IgD-negative memory B cell (primary cell): Measurements from ENCODE around the gene RRN3. TPM values are rescaled to one million over a fixed set of nuclear protein-coding genes. Genes with fewer than 3 reads are reported as not detected.
A peak's percentile ranks its signal among the peaks of the same experiment; 100 is the strongest.
"Not testable (repeated sequence)": the region's sequence is repeated elsewhere in the genome, so short reads cannot be mapped to it uniquely, and the experiment has no call there.

ENCODE experiments used
- H3K27ac Mint-ChIP-seq, 3 donors: one replicate each; pipeline ENCODE4 v1.8.0; 2020 to 2022; ENCODE audit warnings: mild to moderate bottlenecking in 3 of 3, mixed read lengths in 3 of 3, moderate library complexity in 1 of 3
- H3K27me3 Mint-ChIP-seq: one replicate; pipeline ENCODE4 v1.8.0; 2021; ENCODE audit warnings: mixed read lengths
- H3K36me3 Mint-ChIP-seq: one replicate; pipeline ENCODE4 v1.8.0; 2020; ENCODE audit warnings: mild to moderate bottlenecking, mixed read lengths
- H3K4me1 Mint-ChIP-seq, 3 donors: one replicate each; pipeline ENCODE4 v1.8.0; 2020 to 2022; ENCODE audit warnings: mixed read lengths in 3 of 3, mild to moderate bottlenecking in 1 of 3
- H3K4me3 Mint-ChIP-seq, 4 donors: one replicate each; pipeline ENCODE4 v1.8.0; 2020 to 2022; ENCODE audit warnings: mild to moderate bottlenecking in 4 of 4, mixed read lengths in 4 of 4, moderate library complexity in 3 of 4
- H3K9me3 Mint-ChIP-seq, 3 donors: one replicate each; pipeline ENCODE4 v1.8.0; 2020 to 2021; ENCODE audit warnings: mixed read lengths in 3 of 3, mild to moderate bottlenecking in 1 of 3
- polyA plus RNA-seq: library from polyadenylated mRNA; unstranded; fragments of 300-500 nt; fragmentation: Illumina TruSeq; gene quantifications from one replicate; pipeline ENCODE4 v1.2.3, GENCODE V29; 2021

The RRN3 gene
- polyA plus RNA-seq, 1 donor from 2014 or later: 26.1 TPM

DNA sequence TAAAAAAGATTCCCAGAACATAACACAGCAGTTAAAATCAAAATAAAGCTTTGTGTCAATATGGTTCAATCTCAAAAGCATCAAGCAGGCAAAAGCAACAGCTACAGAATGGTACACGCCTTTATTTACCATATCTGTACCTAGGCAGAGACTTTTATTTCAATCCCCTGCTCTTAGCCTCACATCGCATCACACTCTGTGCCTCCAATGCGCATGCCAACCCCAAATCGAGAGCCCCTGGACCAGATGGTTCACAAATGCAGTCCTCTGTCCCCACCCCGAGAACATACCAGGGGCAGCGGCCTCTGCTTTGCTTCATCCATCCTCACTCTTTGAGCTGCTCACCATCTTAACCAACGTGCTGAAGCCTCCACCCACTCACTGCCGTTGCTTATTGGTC lies 27.4 kb downstream of the RRN3 start:
- H3K27ac Mint-ChIP-seq, H3K36me3 Mint-ChIP-seq, H3K27me3 Mint-ChIP-seq, H3K4me1 Mint-ChIP-seq, H3K9me3 Mint-ChIP-seq, H3K4me3 Mint-ChIP-seq: not testable (repeated sequence)

DNA sequence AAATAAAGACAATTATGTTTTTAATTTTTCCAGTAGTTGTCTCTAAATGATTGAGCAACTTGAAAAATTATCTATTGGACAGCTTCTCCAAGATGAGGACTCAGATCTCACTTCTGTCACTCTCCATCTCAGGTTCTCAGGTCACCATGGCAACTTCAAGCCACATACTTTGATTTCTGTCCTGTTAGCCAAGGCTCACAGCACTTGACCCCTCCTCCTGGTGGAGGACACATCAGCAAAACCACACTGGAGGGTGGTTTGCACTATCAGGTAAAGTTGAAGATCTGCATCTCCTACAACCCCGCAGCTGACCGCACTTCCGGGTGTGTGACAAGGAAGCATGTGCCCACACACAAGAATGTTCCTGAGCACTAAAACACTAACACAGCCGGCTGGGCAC lies 28.1 kb downstream of the RRN3 start:
- H3K36me3 Mint-ChIP-seq, H3K9me3 Mint-ChIP-seq, H3K27me3 Mint-ChIP-seq, H3K4me1 Mint-ChIP-seq, H3K4me3 Mint-ChIP-seq, H3K27ac Mint-ChIP-seq: not testable (repeated sequence)

DNA sequence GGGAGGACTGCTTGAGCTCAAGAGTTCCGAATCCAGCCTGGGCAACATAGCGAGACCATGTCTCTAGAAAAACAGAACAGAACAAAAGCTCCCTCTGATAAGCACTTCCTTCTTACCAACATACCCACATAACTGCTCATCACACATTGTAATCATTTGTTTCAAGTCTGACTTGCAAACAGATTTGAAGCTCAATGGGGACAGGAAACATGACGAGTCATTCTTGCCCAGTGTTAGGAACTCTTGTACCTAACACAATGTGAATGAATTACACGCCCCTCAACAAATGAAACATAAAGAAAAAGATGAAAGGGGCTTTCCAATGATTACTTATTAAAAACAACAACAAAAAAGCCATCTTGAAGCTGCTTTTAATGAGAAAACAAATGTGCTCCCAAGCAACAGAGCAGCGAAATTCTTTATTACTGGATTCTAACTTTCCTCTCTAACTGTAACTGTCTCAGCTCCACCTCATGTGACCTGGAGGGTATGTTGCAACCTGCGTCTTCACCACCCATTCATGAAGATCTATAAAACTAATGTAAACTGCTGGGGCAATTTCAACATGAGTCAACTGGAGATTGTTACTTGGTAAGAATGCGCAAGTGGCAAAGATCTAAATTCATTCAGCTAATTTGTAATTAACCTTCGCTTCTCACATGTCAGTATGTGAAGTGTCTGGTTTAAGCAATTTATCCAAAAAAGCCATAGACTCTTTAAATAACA lies 31.8 kb downstream of the RRN3 start:
- H3K27me3 Mint-ChIP-seq, H3K4me3 Mint-ChIP-seq, H3K4me1 Mint-ChIP-seq, H3K36me3 Mint-ChIP-seq, H3K9me3 Mint-ChIP-seq: not testable (repeated sequence)
- H3K27ac Mint-ChIP-seq: peak overlapping the region in 1 of 3 donors; percentile 48

DNA sequence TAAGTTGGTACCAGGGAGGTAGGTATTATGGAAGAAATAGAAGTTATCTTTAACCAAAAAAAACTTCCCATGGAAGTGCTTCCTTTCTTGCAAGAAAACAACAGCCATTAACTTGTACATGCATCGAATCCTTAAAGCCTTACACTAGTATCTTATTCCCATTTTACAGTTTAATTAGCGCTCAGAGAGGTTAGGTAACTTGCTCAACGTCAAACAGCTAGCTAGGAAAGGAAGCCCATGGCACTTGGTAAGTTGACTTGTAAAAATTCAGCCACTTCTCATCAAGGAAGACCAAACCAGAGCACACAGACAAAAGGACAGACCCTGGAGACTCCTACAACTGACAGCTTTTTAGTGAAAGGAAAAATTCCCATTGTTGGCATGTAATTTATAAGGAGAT lies 34.7 kb downstream of the RRN3 start:
- no peaks in the 10 kb centered on the region for H3K36me3 Mint-ChIP-seq
- H3K4me3 Mint-ChIP-seq: peak overlapping the region in 1 of 4 donors; percentile 43
- no peaks in the 10 kb centered on the region for H3K27me3 Mint-ChIP-seq
- H3K9me3 Mint-ChIP-seq: no peaks in the 10 kb centered on the region
- H3K4me1 Mint-ChIP-seq: peaks cover 8 to 14% (median 9%) of the 10 kb centered on the region in 3 donors
- H3K27ac Mint-ChIP-seq: peak overlapping the region in 2 of 3 donors; percentile 18 to 39

DNA sequence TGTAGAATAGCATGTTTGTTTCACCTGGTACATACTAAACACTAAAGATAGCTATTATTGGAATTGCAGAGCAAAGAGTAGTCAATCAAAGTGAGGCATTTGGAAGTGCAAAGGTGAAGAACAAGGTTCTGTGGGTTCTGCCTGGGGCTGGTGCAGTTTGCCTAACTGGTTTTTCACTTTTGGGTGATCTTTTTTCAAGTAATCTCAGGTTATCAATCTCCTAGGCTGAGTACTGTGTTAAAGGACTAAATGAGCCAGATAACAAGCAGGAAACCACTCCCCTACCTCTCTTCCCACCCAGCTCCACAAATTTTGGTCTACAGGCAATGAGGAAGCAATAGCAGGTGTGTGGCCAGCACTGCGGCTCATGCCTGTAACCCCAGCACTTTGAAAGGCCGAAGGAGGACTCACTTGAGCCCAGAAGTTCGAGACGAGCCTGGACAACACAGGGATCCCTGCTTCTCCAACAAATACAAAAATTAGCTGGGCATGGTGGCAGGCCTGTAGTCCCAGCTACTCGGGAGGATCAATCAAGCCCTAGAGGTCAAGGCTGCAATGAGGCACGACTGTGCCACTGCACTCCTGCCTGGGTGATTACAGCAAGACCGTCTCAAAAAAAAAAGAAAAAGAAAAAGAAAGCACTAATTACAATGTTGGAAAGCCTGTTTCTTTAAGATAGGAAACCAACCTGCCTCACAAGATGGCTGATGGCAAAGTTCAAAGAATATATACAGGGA lies 36.2 kb downstream of the RRN3 start:
- H3K27ac Mint-ChIP-seq: no peak overlapping the region
- peak overlapping the region in 1 of 4 donors; percentile 43 for H3K4me3 Mint-ChIP-seq
- no peaks in the 10 kb centered on the region for H3K9me3 Mint-ChIP-seq
- H3K36me3 Mint-ChIP-seq: no peaks in the 10 kb centered on the region
- peaks cover 13 to 19% (median 15%) of the 10 kb centered on the region in 3 donors for H3K4me1 Mint-ChIP-seq
- H3K27me3 Mint-ChIP-seq: no peaks in the 10 kb centered on the region

DNA sequence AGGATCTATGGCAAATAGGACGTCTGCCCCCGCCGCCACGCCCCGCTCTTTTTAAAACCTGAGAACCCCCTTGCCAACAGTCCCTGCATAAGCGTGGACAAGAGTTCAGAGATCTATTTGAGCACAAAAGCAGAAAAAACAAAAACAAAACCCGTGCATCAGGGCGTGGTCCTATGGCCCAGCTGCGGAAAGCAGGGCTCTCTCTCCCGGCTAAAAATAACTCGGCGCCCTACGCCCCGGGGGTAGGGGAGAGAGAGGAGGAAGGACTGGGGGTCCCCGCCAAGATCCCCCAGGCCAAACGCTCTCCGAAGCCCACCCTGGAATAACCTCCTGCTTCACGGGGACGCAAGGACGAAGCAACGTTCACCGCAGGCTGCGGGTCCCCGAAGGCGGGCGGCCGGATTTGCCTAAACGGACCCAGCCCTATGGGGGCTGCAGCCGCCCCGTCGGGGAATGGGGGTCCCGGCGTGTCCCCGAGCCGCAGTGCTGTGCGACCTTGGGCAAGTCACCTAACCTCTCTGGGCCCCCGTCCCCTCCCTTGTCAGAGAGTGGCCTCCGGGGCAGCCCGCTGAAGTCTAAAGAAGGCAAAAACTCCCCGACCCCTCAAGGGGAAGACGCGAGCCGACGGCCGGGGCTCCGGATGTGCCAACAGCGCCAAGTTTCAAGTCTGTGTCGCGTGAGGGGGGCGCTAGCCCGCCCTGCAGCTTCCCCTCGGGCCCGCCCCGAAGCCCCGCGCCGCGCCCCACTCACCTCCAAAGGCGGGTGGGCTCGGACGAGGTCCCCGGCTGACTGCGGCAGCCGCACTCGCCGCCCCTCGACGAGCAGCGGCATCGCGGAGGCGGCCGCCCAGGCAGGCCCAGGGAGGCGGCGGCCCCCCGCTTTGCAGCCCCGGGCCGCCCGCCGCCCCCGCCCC lies 38.7 kb downstream of the RRN3 start:
- no peaks in the 10 kb centered on the region for H3K9me3 Mint-ChIP-seq
- H3K27me3 Mint-ChIP-seq: no peaks in the 10 kb centered on the region
- H3K4me3 Mint-ChIP-seq: peak overlapping the region; percentile 87 to 97 (median 93)
- H3K4me1 Mint-ChIP-seq: peaks cover 15 to 19% (median 15%) of the 10 kb centered on the region in 3 donors
- peak overlapping the region; percentile 66 to 96 (median 89) for H3K27ac Mint-ChIP-seq
- peaks cover 3% of the 10 kb centered on the region for H3K36me3 Mint-ChIP-seq

DNA sequence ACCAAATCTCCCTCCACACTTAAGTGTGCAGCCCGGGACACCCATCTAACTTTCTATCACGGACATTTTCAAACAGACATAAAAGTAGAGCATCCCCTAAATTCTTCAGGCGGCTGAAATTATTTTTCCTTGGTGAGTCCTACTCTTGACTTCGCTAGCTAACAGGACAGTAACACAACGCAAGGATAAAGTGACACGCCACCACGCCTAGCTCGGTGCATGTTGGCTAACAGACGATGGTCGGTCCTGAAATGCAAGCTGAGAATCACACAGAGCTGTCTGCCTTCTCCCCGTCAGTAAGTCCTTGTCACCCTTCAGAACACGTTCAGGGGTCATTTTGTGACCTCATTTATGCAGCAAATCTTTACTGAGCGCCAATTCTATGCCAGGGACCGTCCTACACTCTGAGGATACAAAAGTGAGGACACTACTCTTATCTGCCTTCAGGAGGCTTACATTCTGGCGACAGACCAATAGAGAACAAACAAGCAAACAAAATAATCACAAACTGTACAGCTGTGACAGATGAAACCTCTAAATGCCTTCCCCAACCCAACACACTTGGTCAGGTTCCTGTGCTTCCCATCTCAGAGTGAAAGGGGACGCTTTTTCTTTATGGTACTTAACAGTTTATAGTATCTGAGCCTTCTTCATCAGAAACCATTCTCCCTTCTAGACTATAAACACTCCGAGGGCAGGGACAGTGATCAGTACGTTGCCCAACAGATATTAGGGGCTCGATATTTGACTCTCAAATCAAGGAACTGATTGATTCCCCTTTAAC lies 39.5 kb downstream of the RRN3 start:
- Mint-ChIP-seq H3K4me3 (peak overlapping the region; percentile 87 to 97 (median 93)), H3K9me3 (no peaks in the 10 kb centered on the region), H3K36me3 (peaks cover 3% of the 10 kb centered on the region), H3K27ac (peak overlapping the region; percentile 66 to 96 (median 89)), H3K27me3 (no peaks in the 10 kb centered on the region), H3K4me1 (peaks cover 15 to 19% (median 15%) of the 10 kb centered on the region in 3 donors)

DNA sequence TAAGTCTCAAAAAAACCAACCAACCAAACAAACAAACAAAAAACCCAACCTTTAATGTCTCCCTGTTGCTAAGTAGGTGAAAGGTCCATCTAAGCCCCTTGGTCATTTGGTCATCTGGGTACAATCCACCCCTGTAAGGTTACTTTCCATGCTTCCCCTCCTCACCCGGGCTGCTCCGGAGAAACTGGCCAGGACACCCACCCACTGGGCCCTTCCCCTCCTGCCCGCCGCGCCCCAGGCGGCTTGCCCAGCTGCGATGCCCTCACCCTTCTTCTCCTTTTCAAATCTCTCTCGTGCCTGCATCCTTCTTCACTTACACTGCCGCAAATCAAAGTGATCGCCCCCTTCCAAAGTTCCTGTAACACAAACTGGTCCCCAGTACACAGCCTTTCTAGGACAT lies 40.2 kb downstream of the RRN3 start:
- Mint-ChIP-seq H3K9me3 (no peaks in the 10 kb centered on the region), H3K27ac (peak overlapping the region in 1 of 3 donors; percentile 47), H3K4me1 (peaks cover 15 to 19% (median 15%) of the 10 kb centered on the region in 3 donors), H3K27me3 (no peaks in the 10 kb centered on the region), H3K4me3 (peak overlapping the region; percentile 15 to 97 (median 90)), H3K36me3 (peaks cover 3% of the 10 kb centered on the region)

DNA sequence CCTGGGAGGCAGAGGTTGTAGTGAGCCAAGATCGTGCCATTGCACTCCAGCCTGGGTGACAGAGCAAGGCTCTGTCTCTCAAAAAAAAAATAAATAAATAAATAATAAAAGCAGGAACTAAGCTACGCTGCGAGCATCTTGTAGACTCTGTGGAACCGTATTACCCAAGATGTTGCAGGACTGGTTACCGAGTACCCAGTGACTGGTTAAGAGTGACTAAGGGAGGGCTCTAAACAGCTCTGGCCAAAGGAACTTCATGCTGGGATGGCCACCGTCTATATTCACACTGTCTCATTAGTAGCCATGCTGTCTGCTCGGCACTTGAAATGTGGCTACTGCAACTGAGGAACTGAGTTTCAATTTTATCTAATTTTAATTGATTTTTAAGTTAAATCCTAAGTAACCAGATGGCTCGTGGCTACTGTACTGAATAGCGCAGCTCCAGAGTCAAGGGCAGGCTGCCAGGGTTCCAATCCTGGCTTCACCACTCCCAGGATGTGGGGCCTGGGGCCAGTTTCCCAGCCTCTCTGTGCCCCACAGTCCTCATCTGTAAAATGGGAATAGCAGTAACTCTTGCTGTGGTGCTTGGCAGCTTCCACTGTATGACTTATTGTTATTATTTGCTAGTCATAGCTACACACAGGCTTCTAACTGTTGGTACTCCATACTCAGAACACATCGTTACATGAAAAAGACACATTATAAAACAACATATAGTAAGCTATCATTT lies 41.2 kb downstream of the RRN3 start:
- Mint-ChIP-seq H3K9me3 (no peaks in the 10 kb centered on the region), H3K4me3 (peak overlapping the region in 2 of 4 donors; percentile 22 to 27), H3K4me1 (peaks cover 15 to 19% (median 15%) of the 10 kb centered on the region in 3 donors), H3K36me3 (peaks cover 3% of the 10 kb centered on the region), H3K27ac (no peak overlapping the region), H3K27me3 (no peaks in the 10 kb centered on the region)

DNA sequence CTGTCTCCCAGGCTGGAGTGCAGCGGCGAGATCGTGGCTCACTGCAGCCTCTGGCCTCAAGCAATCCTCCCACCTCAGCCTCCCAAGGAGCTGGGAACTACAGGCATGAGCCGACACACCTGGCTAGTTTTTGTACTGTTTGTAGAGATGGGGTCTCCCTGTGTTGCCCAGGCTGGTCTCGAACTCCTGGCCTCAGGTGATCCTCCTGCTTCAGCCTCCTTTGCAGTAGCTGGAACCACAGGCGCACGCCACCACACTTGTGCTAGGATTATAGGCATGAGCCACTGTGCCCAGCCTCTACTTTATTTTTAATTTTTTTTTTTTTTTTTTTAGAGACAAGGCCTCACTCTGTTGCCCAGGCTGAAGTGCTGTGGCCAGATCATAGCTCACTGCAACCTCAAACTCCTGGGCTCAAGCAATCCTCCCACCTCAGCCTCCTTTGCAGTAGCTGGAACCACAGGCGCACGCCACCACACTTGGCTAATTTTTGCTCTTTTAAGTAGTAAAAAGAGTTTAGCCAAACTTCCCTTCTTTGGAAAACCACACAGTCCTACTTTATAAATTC lies 42.6 kb downstream of the RRN3 start:
- Mint-ChIP-seq H3K9me3 (no peaks in the 10 kb centered on the region), H3K27me3 (no peaks in the 10 kb centered on the region), H3K36me3 (peaks cover 10% of the 10 kb centered on the region), H3K4me3 (peak overlapping the region in 1 of 4 donors; percentile 27), H3K27ac (no peak overlapping the region), H3K4me1 (peaks cover 15 to 19% (median 15%) of the 10 kb centered on the region in 3 donors)

DNA sequence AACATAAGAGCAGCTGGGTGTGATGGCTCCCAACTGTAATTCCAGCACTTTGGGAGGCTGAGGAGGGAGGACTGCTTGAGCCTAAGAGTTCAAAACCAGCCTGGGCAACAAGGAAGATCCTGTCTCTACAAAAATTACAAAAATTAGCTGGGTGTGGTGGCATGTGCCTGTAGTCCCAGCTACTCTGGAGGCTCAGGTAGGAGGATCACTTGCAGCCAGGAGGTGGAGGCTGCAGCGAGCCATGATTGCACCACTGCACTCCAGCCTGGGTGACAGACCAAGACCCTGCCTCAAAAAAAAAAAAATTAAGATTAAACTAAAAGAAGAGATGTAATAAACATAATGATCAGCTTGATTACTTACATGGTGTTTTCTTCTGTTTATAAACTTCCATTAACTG lies 43.6 kb downstream of the RRN3 start:
- not testable (repeated sequence) for H3K36me3 Mint-ChIP-seq, H3K9me3 Mint-ChIP-seq, H3K4me3 Mint-ChIP-seq, H3K27me3 Mint-ChIP-seq
- H3K27ac Mint-ChIP-seq: peak overlapping the region in 1 of 3 donors; percentile 59
- H3K4me1 Mint-ChIP-seq: peaks cover 15% of the 10 kb centered on the region in 3 donors

DNA sequence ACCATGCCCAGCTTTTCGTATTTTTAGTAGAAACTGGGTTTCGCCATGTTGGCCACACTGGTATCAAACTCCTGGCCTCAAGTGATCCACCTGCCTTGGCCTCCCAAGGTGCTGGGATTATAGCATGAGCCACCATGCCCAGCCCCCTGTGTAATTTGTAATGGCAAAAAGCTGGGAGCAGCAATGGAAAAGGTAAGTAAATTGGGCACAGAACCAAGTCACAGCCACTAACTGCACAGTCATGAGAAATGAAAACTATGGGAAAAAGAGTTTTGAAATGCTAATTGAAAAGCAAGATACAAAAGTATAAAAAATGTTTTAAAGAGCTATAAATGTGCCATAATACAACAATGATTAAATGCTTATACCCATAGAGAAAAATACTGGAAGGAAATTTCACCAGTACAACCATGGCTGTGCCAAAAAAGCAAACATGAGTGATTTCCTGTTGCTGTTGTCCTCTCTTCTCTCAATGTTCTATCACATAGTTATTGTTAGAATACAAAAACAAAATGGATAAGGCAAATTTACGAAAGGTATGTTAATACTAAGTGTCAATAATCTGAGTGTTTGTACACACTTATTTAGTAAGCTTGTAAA lies 44.4 kb downstream of the RRN3 start:
- Mint-ChIP-seq H3K27me3 (no peaks in the 10 kb centered on the region), H3K36me3 (peaks cover 10% of the 10 kb centered on the region), H3K9me3 (no peaks in the 10 kb centered on the region), H3K27ac (peak overlapping the region in 1 of 3 donors; percentile 76), H3K4me1 (peaks cover 9 to 11% (median 11%) of the 10 kb centered on the region in 3 donors), H3K4me3 (no peak overlapping the region)

DNA sequence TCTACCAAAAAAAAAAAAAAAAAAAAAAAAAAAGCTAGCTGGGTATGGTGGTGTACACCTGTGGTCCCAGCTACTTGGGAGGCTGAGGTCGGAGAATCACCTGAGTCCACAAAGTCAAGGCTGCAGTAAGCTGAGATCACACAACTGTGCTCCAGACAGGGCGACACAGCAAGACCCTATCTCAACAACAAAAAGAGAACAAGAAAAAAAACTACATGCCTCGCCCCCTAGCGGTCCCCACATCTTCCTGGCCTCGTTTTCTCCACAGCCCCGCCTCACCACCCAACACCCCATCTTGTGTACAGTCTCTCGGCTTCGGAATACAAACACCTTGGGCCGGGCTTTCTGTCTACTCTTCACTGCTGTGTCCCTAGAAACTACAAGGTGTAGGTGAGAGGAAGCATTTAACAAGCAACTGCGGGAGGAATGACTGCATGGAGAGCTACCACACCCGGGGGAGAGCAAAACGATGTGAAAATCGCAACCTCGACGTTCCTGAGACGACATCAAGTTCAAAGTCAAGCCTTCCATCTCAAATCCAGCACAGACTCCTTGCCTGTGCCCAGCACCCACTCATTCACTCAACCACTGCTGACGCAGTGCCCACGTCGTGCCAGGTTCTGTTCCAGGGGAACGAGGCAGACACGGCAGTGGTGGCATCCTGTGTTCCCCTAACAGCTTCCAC lies 47.2 kb downstream of the RRN3 start:
- Mint-ChIP-seq H3K4me3 (peak overlapping the region in 1 of 4 donors; percentile 17), H3K9me3 (no peaks in the 10 kb centered on the region), H3K36me3 (peaks cover 12% of the 10 kb centered on the region), H3K27ac (peak overlapping the region in 1 of 3 donors; percentile 46), H3K4me1 (peaks cover 0 to 3% (median 2%) of the 10 kb centered on the region in 3 donors), H3K27me3 (no peaks in the 10 kb centered on the region)
